GM23338 (cell line): ENCODE measurements around the gene ALDH18A1. TPM values are rescaled to one million over a fixed set of nuclear protein-coding genes. Genes with fewer than 3 reads are reported as not detected.

Experiments
- ATAC-seq: fragments of 200-7000 bp; cut with Tn5 transposase; 3 replicates; pipeline ENCODE4 v1.9.1; 2020
- DNase-seq: peaks from one replicate; pipeline ENCODE4 v3.0.0-alpha.2; 2015; ENCODE audit warnings: low spot score
- H2AFZ ChIP-seq: fragments of 200-600 bp; sonication (generic); 2 replicates; pipeline ENCODE4 v1.8.0; 2016; ENCODE audit warnings: antibody characterized with exemption, mild to moderate bottlenecking, moderate library complexity
- H3F3A ChIP-seq: fragments of 200-600 bp; sonication (generic); replicated peaks from 2 replicates; pipeline ENCODE4 v1.8.0; 2017; ENCODE audit warnings: antibody characterized with exemption, mixed run types, low read depth
- H3K27ac ChIP-seq: fragments of 200-600 bp; sonication (generic); 2 replicates; pipeline ENCODE4 v1.6.1; 2016; ENCODE audit warnings: low read depth
- H3K27me3 ChIP-seq: fragments of 200-600 bp; sonication (generic); 2 replicates; pipeline ENCODE4 v1.8.0; 2016; ENCODE audit warnings: mild to moderate bottlenecking, mixed run types, moderate library complexity; ENCODE audit not compliant: insufficient read depth
- H3K36me3 ChIP-seq: fragments of 200-600 bp; sonication (generic); 2 replicates; pipeline ENCODE4 v1.8.0; 2016; ENCODE audit warnings: mild to moderate bottlenecking; ENCODE audit not compliant: insufficient read depth
- H3K4me1 ChIP-seq: fragments of 200-600 bp; sonication (generic); 2 replicates; pipeline ENCODE4 v1.8.0; 2016; ENCODE audit warnings: mild to moderate bottlenecking, moderate library complexity; ENCODE audit not compliant: insufficient read depth
- H3K4me2 ChIP-seq: fragments of 200-600 bp; sonication (generic); 2 replicates; pipeline ENCODE4 v1.7.1; 2017; ENCODE audit warnings: mixed run types
- H3K4me3 ChIP-seq: fragments of 200-600 bp; sonication (generic); 2 replicates; pipeline ENCODE4 v1.6.1; 2016; ENCODE audit warnings: mixed run types
- H3K79me2 ChIP-seq: fragments of 200-600 bp; sonication (generic); replicated peaks from 2 replicates; pipeline ENCODE4 v1.8.0; 2017; ENCODE audit warnings: mild to moderate bottlenecking; ENCODE audit not compliant: insufficient read depth
- H3K9me2 ChIP-seq: fragments of 200-600 bp; sonication (generic); 2 replicates; pipeline ENCODE4 v1.8.0; 2017; ENCODE audit not compliant: insufficient read depth
- H4K20me1 ChIP-seq: fragments of 200-600 bp; sonication (generic); replicated peaks from 2 replicates; pipeline ENCODE4 v1.8.0; 2017; ENCODE audit warnings: mild to moderate bottlenecking; ENCODE audit not compliant: insufficient read depth
- H3K27ac Mint-ChIP-seq: 2 replicates; pipeline ENCODE4 v1.8.0; 2020; ENCODE audit warnings: inconsistent platforms, mild to moderate bottlenecking, moderate library complexity, mixed read lengths
- H3K27me3 Mint-ChIP-seq: 3 replicates; pipeline ENCODE4 v1.8.0; 2022; ENCODE audit warnings: low read depth, mild to moderate bottlenecking, moderate library complexity, mixed read lengths, inconsistent platforms; ENCODE audit not compliant: insufficient read depth, poor library complexity
- H3K36me3 Mint-ChIP-seq: 3 replicates; pipeline ENCODE4 v1.8.0; 2021; ENCODE audit warnings: low read depth, mild to moderate bottlenecking, inconsistent platforms, moderate library complexity, mixed read lengths
- H3K4me1 Mint-ChIP-seq: 3 replicates; pipeline ENCODE4 v1.8.0; 2020; ENCODE audit warnings: mild to moderate bottlenecking, inconsistent platforms, mixed read lengths
- H3K4me3 Mint-ChIP-seq: 3 replicates; pipeline ENCODE4 v1.8.0; 2021; ENCODE audit warnings: moderate library complexity, mild to moderate bottlenecking, inconsistent platforms, mixed read lengths
- H3K9me3 Mint-ChIP-seq: 3 replicates; pipeline ENCODE4 v1.8.0; 2020; ENCODE audit warnings: moderate library complexity, mild to moderate bottlenecking, inconsistent platforms, mixed read lengths
- CREB1 ChIP-seq: fragments of 250-450 bp; sonication (Bioruptor Pico); IDR thresholded peaks from 2 replicates; pipeline ENCODE4 v1.5.0; 2020; ENCODE audit warnings: low read depth, mild to moderate bottlenecking, moderate library complexity
- CTCF ChIP-seq, 2 experiments: fragments of 200-600 bp in 1 of 2; sonication (generic) in 1 of 2; conservative IDR thresholded peaks; 2 replicates each; pipeline versions ENCODE4 v1.5.1 to v1.6.1; 2016 to 2017; ENCODE audit warnings: antibody characterized with exemption in 2 of 2, low read depth in 2 of 2, mild to moderate bottlenecking in 2 of 2, moderate library complexity in 1 of 2
- EZH2 ChIP-seq: fragments of 200-600 bp; sonication (generic); IDR thresholded peaks from one replicate; pipeline ENCODE4 v1.8.0; 2017; ENCODE audit warnings: antibody characterized with exemption, mild to moderate bottlenecking, low read depth; ENCODE audit not compliant: unreplicated experiment
- JUNB ChIP-seq: IDR thresholded peaks from one replicate; pipeline ENCODE4 v1.6.1; 2016; ENCODE audit warnings: antibody characterized with exemption; ENCODE audit not compliant: unreplicated experiment
- NANOG ChIP-seq: IDR thresholded peaks from 2 replicates; pipeline ENCODE4 v1.6.1; 2016; ENCODE audit warnings: antibody characterized with exemption, borderline replicate concordance
- POLR2AphosphoS5 ChIP-seq: IDR thresholded peaks from 2 replicates; pipeline ENCODE4 v1.6.1; 2016; ENCODE audit warnings: antibody characterized with exemption, low read depth
- REST ChIP-seq: IDR thresholded peaks from one replicate; pipeline ENCODE4 v1.6.1; 2018; ENCODE audit warnings: antibody characterized with exemption; ENCODE audit not compliant: unreplicated experiment
- STAT1 ChIP-seq: IDR thresholded peaks from one replicate; pipeline ENCODE4 v1.6.1; 2016; ENCODE audit warnings: antibody characterized with exemption; ENCODE audit not compliant: unreplicated experiment
- ZNF114 ChIP-seq: fragments of 250-450 bp; sonication (Bioruptor Pico); IDR thresholded peaks from 2 replicates; pipeline ENCODE4 v1.5.0; 2020; ENCODE audit warnings: mild to moderate bottlenecking, moderate library complexity
- ZNF462 ChIP-seq: fragments of 250-450 bp; sonication (Bioruptor Pico); IDR thresholded peaks from 2 replicates; pipeline ENCODE4 v1.5.0; 2020; ENCODE audit warnings: mild to moderate bottlenecking, moderate library complexity
- polyA plus RNA-seq: library from polyadenylated mRNA; unstranded; fragments of >200 nt; fragmentation: Nextera tagmentation; extraction: Ambion mirVana; gene quantifications from 2 replicates; pipeline ENCODE4 v1.2.1, GENCODE V29; 2016
- total RNA-seq: library from RNA; depleted of rRNA; stranded (reverse); fragments of >200 nt; shearing (Covaris generic); gene quantifications from 2 replicates; pipeline ENCODE4 v1.2.3, GENCODE V29; 2014

ALDH18A1 gene
- total and polyA plus RNA-seq, 2 experiments from 2014 or later = 35.1 to 117 TPM

DNA sequence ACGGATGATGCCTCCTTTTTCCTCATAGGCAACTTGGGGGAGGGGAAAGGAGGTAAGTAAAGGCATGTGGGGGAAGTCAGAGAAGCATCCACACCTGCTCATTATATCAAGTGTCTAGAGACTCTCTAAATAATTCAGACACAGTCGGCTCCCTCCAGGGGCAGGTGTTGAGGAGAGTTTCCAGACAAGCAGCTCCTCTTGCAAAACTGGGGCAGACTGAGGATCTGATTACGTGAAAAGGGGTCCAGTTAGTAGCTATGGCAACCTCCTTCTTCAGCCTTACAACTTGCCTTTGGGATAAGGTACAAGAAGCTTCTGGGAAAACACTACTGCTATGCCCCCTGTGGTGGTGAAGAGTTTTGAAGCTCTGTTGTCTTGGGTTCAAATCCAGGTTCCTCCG is 56.4 kb downstream of the ALDH18A1 start (continued):
- TF ChIP-seq ZNF462 = no peak
- TF ChIP-seq CTCF (conservative IDR thresholded peaks at IDR 0.05; ENCODE audit: low read depth in 2 of 2) = no peak
- no peak for TF ChIP-seq REST

GRCh38 chr10:95597788-95598187 is 58.7 kb downstream of the ALDH18A1 start:
- no peak overlapping the region for H3K4me3 ChIP-seq
- DNase-seq (no peak), ATAC-seq (no peak)
- no peak overlapping the region for H3K4me2 ChIP-seq
- H3K27ac ChIP-seq = no peak overlapping the region
- no peaks in the 10 kb centered on the region for H3K36me3 Mint-ChIP-seq
- no peak overlapping the region for H3K4me3 Mint-ChIP-seq
- no peaks in the 10 kb centered on the region for H3K27me3 Mint-ChIP-seq
- H3K9me3 Mint-ChIP-seq = peaks cover 8% of the 10 kb centered on the region
- no peaks in the 10 kb centered on the region for H3K9me2 ChIP-seq
- no peaks in the 10 kb centered on the region for H3K79me2 ChIP-seq
- H3K27ac Mint-ChIP-seq = no peak overlapping the region
- no peaks in the 10 kb centered on the region; the same call in 1 of the 2 replicates for H4K20me1 ChIP-seq
- no peaks in the 10 kb centered on the region for H3F3A ChIP-seq
- no peaks in the 10 kb centered on the region for H3K36me3 ChIP-seq
- H3K4me1 Mint-ChIP-seq = peaks cover 6% of the 10 kb centered on the region
- no peaks in the 10 kb centered on the region for H3K4me1 ChIP-seq
- H2AFZ ChIP-seq = no peak overlapping the region
- no peaks in the 10 kb centered on the region for H3K27me3 ChIP-seq
- TF ChIP-seq STAT1 (no peak), REST (no peak), POLR2AphosphoS5 (no peak), JUNB (no peak), NANOG (no peak), ZNF114 (CRISPR knock-in tag) (no peak), EZH2 (no peak), CREB1 (CRISPR knock-in tag) (no peak)
